Astrocyte of the cerebellum (primary cell): ENCODE measurements around the gene ECEL1.

Experiments
- DNase-seq: peaks from one replicate; pipeline ENCODE4 v3.0.0-alpha.2; 2011; ENCODE audit warnings: low read depth
- H3K4me3 ChIP-seq: 2 replicates; pipeline ENCODE4 v1.5.1; 2011; ENCODE audit warnings: mild to moderate bottlenecking, low read depth, low read length, moderate library complexity
- in situ Hi-C: cut with HindIII; loops from 2 replicates; pipeline ENCODE4 v1.10.0; 2017; ENCODE audit warnings: low sequenced_read_pairs
- TF ChIP-seq, protein P1 (sequence below): IDR thresholded peaks from 2 replicates; pipeline ENCODE4 v1.5.1; 2012; ENCODE audit warnings: low read length, low read depth, moderate library complexity, mild to moderate bottlenecking; ENCODE audit errors: missing control alignments

Gene ECEL1

DNA sequence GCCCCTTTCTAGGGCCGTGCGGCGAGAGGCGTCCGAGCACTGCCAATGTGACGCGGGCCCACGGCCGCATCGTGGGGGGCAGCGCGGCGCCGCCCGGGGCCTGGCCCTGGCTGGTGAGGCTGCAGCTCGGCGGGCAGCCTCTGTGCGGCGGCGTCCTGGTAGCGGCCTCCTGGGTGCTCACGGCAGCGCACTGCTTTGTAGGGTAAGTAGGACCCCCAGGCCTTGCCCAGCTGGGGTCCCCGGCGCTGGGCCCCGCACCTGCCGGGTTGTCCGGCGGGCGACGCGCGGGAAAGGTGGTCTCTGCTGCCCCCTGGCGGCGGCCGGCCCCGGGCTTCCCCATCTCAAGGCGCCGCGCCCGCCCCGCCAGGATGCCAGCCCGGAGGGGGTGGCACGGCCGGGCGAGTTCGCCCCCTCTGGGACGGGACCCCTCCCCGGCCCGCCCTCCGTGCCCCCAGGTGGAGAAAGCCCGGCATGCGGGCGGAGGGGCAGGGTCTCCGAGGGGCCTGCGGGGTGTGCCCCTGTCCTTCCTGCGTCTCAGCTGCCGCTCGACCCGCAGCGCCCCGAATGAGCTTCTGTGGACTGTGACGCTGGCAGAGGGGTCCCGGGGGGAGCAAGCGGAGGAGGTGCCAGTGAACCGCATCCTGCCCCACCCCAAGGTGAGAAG, 34.5 kb upstream of the ECEL1 start:
- no peak overlapping the region for H3K4me3 ChIP-seq

DNA sequence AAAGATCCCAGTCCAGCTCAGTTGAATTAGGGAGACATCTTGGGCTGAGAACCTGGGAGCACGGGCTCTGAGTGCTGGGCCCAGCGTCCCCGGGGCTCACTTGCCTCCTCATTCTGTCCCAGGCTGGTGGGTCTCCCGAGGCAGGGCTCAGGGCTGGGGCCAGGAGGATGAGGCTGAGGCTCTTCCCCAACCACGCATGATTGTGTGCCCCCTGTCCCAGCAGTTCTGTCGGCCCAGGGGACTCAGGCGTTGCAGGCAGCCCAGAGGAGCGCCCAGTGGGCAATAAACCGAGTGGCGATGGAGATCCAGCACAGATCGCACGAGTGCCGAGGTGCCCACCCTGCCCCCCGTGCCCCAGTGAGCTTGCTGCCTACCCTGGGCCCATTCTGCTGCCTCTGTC, 33.5 kb upstream of the ECEL1 start:
- TF ChIP-seq, protein P1, sequence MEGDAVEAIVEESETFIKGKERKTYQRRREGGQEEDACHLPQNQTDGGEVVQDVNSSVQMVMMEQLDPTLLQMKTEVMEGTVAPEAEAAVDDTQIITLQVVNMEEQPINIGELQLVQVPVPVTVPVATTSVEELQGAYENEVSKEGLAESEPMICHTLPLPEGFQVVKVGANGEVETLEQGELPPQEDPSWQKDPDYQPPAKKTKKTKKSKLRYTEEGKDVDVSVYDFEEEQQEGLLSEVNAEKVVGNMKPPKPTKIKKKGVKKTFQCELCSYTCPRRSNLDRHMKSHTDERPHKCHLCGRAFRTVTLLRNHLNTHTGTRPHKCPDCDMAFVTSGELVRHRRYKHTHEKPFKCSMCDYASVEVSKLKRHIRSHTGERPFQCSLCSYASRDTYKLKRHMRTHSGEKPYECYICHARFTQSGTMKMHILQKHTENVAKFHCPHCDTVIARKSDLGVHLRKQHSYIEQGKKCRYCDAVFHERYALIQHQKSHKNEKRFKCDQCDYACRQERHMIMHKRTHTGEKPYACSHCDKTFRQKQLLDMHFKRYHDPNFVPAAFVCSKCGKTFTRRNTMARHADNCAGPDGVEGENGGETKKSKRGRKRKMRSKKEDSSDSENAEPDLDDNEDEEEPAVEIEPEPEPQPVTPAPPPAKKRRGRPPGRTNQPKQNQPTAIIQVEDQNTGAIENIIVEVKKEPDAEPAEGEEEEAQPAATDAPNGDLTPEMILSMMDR, result no peak
- DNase-seq, result no peak
- H3K4me3 ChIP-seq, result no peak overlapping the region
- in situ Hi-C loops, result no loop called here

More for the DNA sequence above, 34.5 kb upstream of the ECEL1 start:
- DNase-seq, result no peak
- in situ Hi-C loops, result no loop called here
- TF ChIP-seq, protein P1, result peak; percentile 55

DNA sequence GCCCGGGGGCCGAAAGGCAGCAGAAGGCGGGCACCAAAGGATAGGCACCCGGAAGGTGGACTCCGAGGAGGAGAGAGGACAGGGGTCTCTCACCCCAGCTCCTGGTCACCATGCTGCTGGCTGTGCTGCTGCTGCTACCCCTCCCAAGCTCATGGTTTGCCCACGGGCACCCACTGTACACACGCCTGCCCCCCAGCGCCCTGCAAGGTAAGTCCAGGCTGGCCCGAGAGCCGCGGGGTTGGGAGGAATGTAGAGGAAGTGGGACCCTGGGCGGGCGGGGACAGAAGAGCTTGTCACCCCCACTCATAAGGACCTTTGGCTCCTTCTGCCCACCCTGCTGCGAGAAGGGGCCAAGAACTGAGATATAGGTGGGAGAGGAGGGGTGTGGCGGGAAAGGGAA, 32.9 kb upstream of the ECEL1 start:
- TF ChIP-seq, protein P1, result no peak
- no peak for DNase-seq
- in situ Hi-C loops, result no loop called here

DNA sequence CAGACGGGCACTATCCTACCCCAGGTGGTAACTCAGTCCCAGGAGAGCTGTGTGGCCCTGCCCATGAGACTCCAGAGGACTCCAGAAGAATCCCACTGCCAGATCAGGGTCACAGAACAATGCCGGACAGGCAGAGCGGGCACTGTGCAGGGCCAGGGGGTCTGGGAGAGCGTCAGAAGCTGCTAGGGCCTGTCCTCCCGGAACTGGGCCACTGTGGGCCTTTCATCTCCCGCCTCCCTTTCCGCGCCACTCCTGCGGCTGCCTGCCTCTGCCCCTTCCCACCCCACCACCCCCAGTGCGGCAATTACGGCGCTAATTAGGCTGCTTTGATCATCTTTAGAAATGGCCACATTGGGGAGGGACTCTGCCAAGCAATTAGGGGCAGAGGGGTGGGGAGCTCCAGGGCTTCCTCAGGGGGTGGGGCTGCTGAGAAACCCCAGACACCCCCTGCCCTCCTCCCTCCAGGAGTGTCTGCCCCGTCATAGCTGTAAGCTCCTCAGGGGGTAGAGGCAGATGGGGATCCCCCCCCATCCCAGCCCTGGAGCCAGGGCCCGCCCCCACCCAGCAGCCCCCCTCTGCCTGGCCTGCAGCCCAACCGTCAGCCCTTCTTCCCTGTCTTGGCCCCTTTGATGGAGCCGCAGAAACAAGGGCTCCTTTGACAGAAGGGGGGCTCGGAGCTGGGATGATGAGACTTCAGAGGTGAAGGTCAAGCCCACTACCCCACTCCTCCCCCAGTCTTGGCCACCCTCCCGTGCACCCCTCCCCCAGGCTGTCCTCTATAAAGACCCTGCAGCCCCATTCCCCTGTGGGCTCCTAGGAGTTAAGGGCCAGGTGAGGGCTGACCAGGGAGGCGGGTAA, 32.2 kb upstream of the ECEL1 start, which contains the start of gene PRSS56:
PRSS56 (plus strand) TSS at position 808 of the 858 bp plus-strand sequence. CDS start 211 bp downstream, outside the sequence.
- in situ Hi-C loops, result no loop called here
- no peak within 1 kb of the TSS for H3K4me3 ChIP-seq
- no peak for DNase-seq
- TF ChIP-seq, protein P1, result no peak

More for the DNA sequence above, 32.9 kb upstream of the ECEL1 start:
- no peak overlapping the region for H3K4me3 ChIP-seq

GRCh38 chr2:232518844-232519243, 31.2 kb upstream of the ECEL1 start:
- TF ChIP-seq, protein P1, result no peak
- H3K4me3 ChIP-seq, result no peak overlapping the region
- no peak for DNase-seq
- in situ Hi-C loops, result no loop called here

DNA sequence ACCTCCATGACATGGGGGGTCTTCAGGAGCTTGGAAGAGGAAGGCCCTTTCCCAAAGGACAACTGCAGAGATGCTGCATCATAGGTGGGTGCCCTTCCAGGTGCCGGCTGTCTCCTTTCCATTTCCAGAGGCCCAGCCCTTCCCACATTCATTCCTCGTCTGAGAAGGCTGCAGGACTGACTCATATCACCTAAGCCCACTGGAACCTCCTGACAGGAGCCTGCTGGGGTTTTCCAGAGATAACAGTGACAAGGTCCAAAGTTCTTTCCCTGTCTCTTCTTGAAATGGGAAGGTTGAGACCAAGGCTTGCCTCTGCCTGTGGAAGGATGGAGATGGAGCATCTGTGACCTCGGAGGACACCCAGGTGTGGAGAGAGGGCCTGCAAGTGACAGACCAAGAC, 28.9 kb upstream of the ECEL1 start:
- H3K4me3 ChIP-seq, result no peak overlapping the region
- TF ChIP-seq, protein P1, result no peak
- in situ Hi-C loops, result no loop called here
- DNase-seq, result no peak
